ENCODE measurements around the gene ATG16L2. TPM values are rescaled to one million over a fixed set of nuclear protein-coding genes. Genes with fewer than 3 reads are reported as not detected.

ATG16L2 gene
- 12.2 and 16.2 TPM in 2 replicates for total RNA-seq (2014; rRNA removed)
- Bru-seq, nascent RNA, result percentile 50 among the genes with signal in this experiment
- BruChase-seq, experiment 1, labeled RNA remaining after a 6-hour chase, result percentile 46 among the genes with signal in this experiment
- percentile 54 among the genes with signal in this experiment for BruChase-seq, experiment 2, labeled RNA remaining after a 2-hour chase
- long read RNA-seq, partial matches to known transcripts, result 20 of 49 reads
- long read RNA-seq, other reads (novel, unspliced or antisense), result 24 of 49 reads

GRCh38 chr11:72814286-72815109, at the start of gene ATG16L2:
Gene ATG16L2, plus strand, starts transcription at chr11:72814411. Its CDS starts 35 bp downstream, at chr11:72814446.
- H3K4me1 ChIP-seq (ENCODE audit: insufficient read depth, low read length), result peaks cover 30% of the 10 kb centered on the region
- H2AFZ ChIP-seq (ENCODE audit: low read length), result peak within 1 kb of the TSS; percentile 85
- H3K27ac ChIP-seq (ENCODE audit: low read length), result peak within 1 kb of the TSS; percentile 89
- H3F3A ChIP-seq (ENCODE audit: low read length, unreplicated experiment), result no peaks in the 10 kb centered on the region
- DNase-seq (peak; percentile 92), ATAC-seq (peak; percentile 73)
- peaks cover 7% of the 10 kb centered on the region; the same call in 1 of the 2 replicates for H3K36me3 ChIP-seq (ENCODE audit: low read depth, low read length)
- H3K9me2 ChIP-seq (replicated peaks; ENCODE audit: low read length), result no peaks in the 10 kb centered on the region
- H3K27me3 ChIP-seq (ENCODE audit: low read length), result no peaks in the 10 kb centered on the region
- no peak for TF ChIP-seq EZH2phosphoT487 (IDR thresholded peaks at IDR 0.05; ENCODE audit: borderline replicate concordance, low read length)
- no peak for TF ChIP-seq CTCF (conservative IDR thresholded peaks at IDR 0.05; ENCODE audit: low read depth, low read length)
- no peak for TF ChIP-seq EZH2 (IDR thresholded peaks at IDR 0.05; ENCODE audit: low read length, unreplicated experiment)
- peak within 1 kb of the TSS; percentile 97 for H3K9ac ChIP-seq (ENCODE audit: low read length)
- BruUV-seq (replicated peaks), result TSS peak; percentile 55
- H4K20me1 ChIP-seq (ENCODE audit: low read length), result 0 out of 2 replicates have a peak, but pooled peaks cover 7% of the 10 kb centered on the region
- intact Hi-C loops (cut with micrococcal nuclease), result loop anchor here (1.0 to 5.0 kb wide), 2 partner anchors 20 to 87 kb away; partner anchors contain the start of gene STARD10
- H3K4me3 ChIP-seq (ENCODE audit: low read length), result peak within 1 kb of the TSS; percentile 79
- peak within 1 kb of the TSS; percentile 96 for H3K4me2 ChIP-seq (ENCODE audit: low read length)
- ChIA-PET POLR2A (ENCODE audit: unreplicated experiment) (no interaction called here), CTCF (interaction anchor here (0.6 kb wide), 1 partner anchor 133 kb away, joined by 3 read pairs; no protein-coding TSS in a partner anchor)
- no peaks in the 10 kb centered on the region for H3K9me3 ChIP-seq (ENCODE audit: low read length)
- peaks cover 31% of the 10 kb centered on the region for H3K79me2 ChIP-seq (ENCODE audit: low read length)

- no peak overlapping the region for H3K4me2 ChIP-seq (ENCODE audit: low read length)
- no peaks in the 10 kb centered on the region for H3K9me2 ChIP-seq (replicated peaks; ENCODE audit: low read length)
- H3K36me3 ChIP-seq (ENCODE audit: low read depth, low read length), result no peaks in the 10 kb centered on the region
- no peaks in the 10 kb centered on the region for H3K9me3 ChIP-seq (ENCODE audit: low read length)
- DNase-seq (no peak), ATAC-seq (no peak)
- POLR2A ChIA-PET (ENCODE audit: unreplicated experiment), result no interaction called here
- H3K4me3 ChIP-seq (ENCODE audit: low read length), result no peak overlapping the region
- H2AFZ ChIP-seq (ENCODE audit: low read length), result no peak overlapping the region
- H3K27ac ChIP-seq (ENCODE audit: low read length), result no peak overlapping the region
- H3K27me3 ChIP-seq (ENCODE audit: low read length), result no peaks in the 10 kb centered on the region
- CTCF ChIA-PET, result no interaction called here
- H3F3A ChIP-seq (ENCODE audit: low read length, unreplicated experiment), result no peaks in the 10 kb centered on the region
- TF ChIP-seq EZH2phosphoT487 (IDR thresholded peaks at IDR 0.05; ENCODE audit: borderline replicate concordance, low read length), result no peak
- TF ChIP-seq CTCF (conservative IDR thresholded peaks at IDR 0.05; ENCODE audit: low read depth, low read length), result no peak
- no peak for TF ChIP-seq EZH2 (IDR thresholded peaks at IDR 0.05; ENCODE audit: low read length, unreplicated experiment)
- no peak overlapping the region for H3K9ac ChIP-seq (ENCODE audit: low read length)
- no TSS peak for BruUV-seq (replicated peaks)
- intact Hi-C loops (cut with micrococcal nuclease), result no loop called here
- H3K4me1 ChIP-seq (ENCODE audit: insufficient read depth, low read length), result no peaks in the 10 kb centered on the region
- H4K20me1 ChIP-seq (ENCODE audit: low read length), result no peaks in the 10 kb centered on the region
- H3K79me2 ChIP-seq (ENCODE audit: low read length), result no peaks in the 10 kb centered on the region
These were observed 49.7 kb upstream of the ATG16L2 start for GRCh38 chr11:72764503-72764902.
